ENCODE data around the gene RALGAPA2.

GRCh38 chr20:20549704-20550103 lies 162.7 kb downstream of the RALGAPA2 start:
- TF ChIP-seq CTCF (IDR thresholded peaks at IDR 0.05) (no peak), POLR2A (IDR thresholded peaks at IDR 0.05) (no peak)

Data from testis (tissue), 2 donors.